A549 (cell line): ENCODE results near the gene JAML.

ENCODE experiments used
- BCL3 ChIP-seq: fragments of >200 bp; sonication (Bioruptor Twin); formaldehyde crosslinking; IDR thresholded peaks from 3 replicates; pipeline ENCODE4 v1.6.1; 2016
- CEBPB ChIP-seq, 2 experiments: fragments of >200 bp in 1 of 2; sonication (Bioruptor Twin) in 1 of 2; formaldehyde crosslinking in 1 of 2; IDR thresholded peaks; 2 replicates each; pipeline ENCODE4 v1.6.1; 2012 to 2016
- EP300 ChIP-seq, 2 experiments: fragments of >200 bp; sonication (Bioruptor Twin); formaldehyde crosslinking; IDR thresholded peaks; 2 replicates in 1 of 2; 3 replicates in 1 of 2; pipeline ENCODE4 v1.6.1; 2016 to 2017
- HDAC2 ChIP-seq: fragments of 200-600 bp; sonication (generic); IDR thresholded peaks from 2 replicates; pipeline ENCODE4 v1.6.1; 2016
- JUN ChIP-seq, 2 experiments: fragments of >200 bp; sonication (Bioruptor Twin); formaldehyde crosslinking; IDR thresholded peaks; 2 replicates in 1 of 2; 3 replicates in 1 of 2; pipeline ENCODE4 v1.6.1; 2016 to 2017
- JUNB ChIP-seq: fragments of >200 bp; sonication (Bioruptor Twin); formaldehyde crosslinking; IDR thresholded peaks from 2 replicates; pipeline ENCODE4 v1.6.1; 2016
- KDM1A ChIP-seq: fragments of 200-600 bp; sonication (generic); IDR thresholded peaks from 2 replicates; pipeline ENCODE4 v1.6.1; 2016; ENCODE audit warnings: low read depth, mild to moderate bottlenecking
- MAX ChIP-seq: IDR thresholded peaks from 2 replicates; pipeline ENCODE4 v1.6.1; 2012
- MAZ ChIP-seq: fragments of 150-350 bp; IDR thresholded peaks from 2 replicates; pipeline ENCODE4 v1.6.1; 2014; ENCODE audit warnings: antibody characterized with exemption, low read depth, low read length, borderline replicate concordance
- POLR2A ChIP-seq: IDR thresholded peaks from 2 replicates; pipeline ENCODE4 v1.6.1; 2012; ENCODE audit warnings: mild to moderate bottlenecking, low read length
- RFX5 ChIP-seq: fragments of 450-650 bp; IDR thresholded peaks from 2 replicates; pipeline ENCODE4 v1.7.1; 2014; ENCODE audit warnings: antibody characterized with exemption, mild to moderate bottlenecking, moderate library complexity
- SMC3 ChIP-seq: fragments of >200 bp; sonication (Bioruptor Twin); formaldehyde crosslinking; IDR thresholded peaks from 3 replicates; pipeline ENCODE4 v1.6.1; 2018; ENCODE audit warnings: inconsistent platforms
- TF ChIP-seq, protein P1 (sequence below): fragments of >200 bp; sonication (Bioruptor Twin); formaldehyde crosslinking; IDR thresholded peaks from 3 replicates; pipeline ENCODE4 v1.5.1; 2016
- TF ChIP-seq, protein P2 (sequence below): fragments of 150-350 bp; IDR thresholded peaks from 2 replicates; pipeline ENCODE4 v1.6.1; 2014; ENCODE audit warnings: low read depth, mild to moderate bottlenecking, low read length

GRCh38 chr11:118263112-118263511 lies 38.3 kb upstream of the JAML start:
- no peak for TF ChIP-seq JUN (IDR thresholded peaks at IDR 0.05)
- TF ChIP-seq HDAC2: no peak
- TF ChIP-seq EP300 (IDR thresholded peaks at IDR 0.05): no peak
- TF ChIP-seq, protein P1, sequence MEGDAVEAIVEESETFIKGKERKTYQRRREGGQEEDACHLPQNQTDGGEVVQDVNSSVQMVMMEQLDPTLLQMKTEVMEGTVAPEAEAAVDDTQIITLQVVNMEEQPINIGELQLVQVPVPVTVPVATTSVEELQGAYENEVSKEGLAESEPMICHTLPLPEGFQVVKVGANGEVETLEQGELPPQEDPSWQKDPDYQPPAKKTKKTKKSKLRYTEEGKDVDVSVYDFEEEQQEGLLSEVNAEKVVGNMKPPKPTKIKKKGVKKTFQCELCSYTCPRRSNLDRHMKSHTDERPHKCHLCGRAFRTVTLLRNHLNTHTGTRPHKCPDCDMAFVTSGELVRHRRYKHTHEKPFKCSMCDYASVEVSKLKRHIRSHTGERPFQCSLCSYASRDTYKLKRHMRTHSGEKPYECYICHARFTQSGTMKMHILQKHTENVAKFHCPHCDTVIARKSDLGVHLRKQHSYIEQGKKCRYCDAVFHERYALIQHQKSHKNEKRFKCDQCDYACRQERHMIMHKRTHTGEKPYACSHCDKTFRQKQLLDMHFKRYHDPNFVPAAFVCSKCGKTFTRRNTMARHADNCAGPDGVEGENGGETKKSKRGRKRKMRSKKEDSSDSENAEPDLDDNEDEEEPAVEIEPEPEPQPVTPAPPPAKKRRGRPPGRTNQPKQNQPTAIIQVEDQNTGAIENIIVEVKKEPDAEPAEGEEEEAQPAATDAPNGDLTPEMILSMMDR: no peak
- no peak for TF ChIP-seq MAX
- TF ChIP-seq CEBPB (IDR thresholded peaks at IDR 0.05): no peak
- no peak for TF ChIP-seq JUNB
- no peak for TF ChIP-seq POLR2A
- TF ChIP-seq MAZ: no peak
- no peak for TF ChIP-seq KDM1A
- no peak for TF ChIP-seq BCL3
- TF ChIP-seq RFX5: no peak
- no peak for TF ChIP-seq SMC3
- TF ChIP-seq, protein P2, sequence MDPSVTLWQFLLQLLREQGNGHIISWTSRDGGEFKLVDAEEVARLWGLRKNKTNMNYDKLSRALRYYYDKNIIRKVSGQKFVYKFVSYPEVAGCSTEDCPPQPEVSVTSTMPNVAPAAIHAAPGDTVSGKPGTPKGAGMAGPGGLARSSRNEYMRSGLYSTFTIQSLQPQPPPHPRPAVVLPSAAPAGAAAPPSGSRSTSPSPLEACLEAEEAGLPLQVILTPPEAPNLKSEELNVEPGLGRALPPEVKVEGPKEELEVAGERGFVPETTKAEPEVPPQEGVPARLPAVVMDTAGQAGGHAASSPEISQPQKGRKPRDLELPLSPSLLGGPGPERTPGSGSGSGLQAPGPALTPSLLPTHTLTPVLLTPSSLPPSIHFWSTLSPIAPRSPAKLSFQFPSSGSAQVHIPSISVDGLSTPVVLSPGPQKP: no peak
